T-helper 2 cell treated with Interferon-gamma antibody and Interleukin-4, amounts not matched to agents 5 μg/mL and 100 μg/mL, for 36 hours (primary cell): Measurements from ENCODE around the gene SNAP47.

ENCODE experiments used
- DNase-seq: peaks from one replicate; pipeline ENCODE4 v3.0.0; 2021; ENCODE audit warnings: low spot score
- H3K27ac Mint-ChIP-seq: one replicate; pipeline ENCODE4 v1.8.0; 2021; ENCODE audit warnings: mild to moderate bottlenecking, mixed read lengths
- H3K27me3 Mint-ChIP-seq: one replicate; pipeline ENCODE4 v1.8.0; 2021; ENCODE audit warnings: low read depth, mixed read lengths
- H3K36me3 Mint-ChIP-seq: one replicate; pipeline ENCODE4 v1.8.0; 2021; ENCODE audit warnings: low read depth, mixed read lengths
- H3K4me1 Mint-ChIP-seq: one replicate; pipeline ENCODE4 v1.8.0; 2021; ENCODE audit warnings: low read depth, mixed read lengths
- H3K4me3 Mint-ChIP-seq: one replicate; pipeline ENCODE4 v1.8.0; 2022; ENCODE audit warnings: mild to moderate bottlenecking, moderate library complexity, mixed read lengths
- H3K9me3 Mint-ChIP-seq: one replicate; pipeline ENCODE4 v1.8.0; 2021; ENCODE audit warnings: mixed read lengths

Gene SNAP47

DNA sequence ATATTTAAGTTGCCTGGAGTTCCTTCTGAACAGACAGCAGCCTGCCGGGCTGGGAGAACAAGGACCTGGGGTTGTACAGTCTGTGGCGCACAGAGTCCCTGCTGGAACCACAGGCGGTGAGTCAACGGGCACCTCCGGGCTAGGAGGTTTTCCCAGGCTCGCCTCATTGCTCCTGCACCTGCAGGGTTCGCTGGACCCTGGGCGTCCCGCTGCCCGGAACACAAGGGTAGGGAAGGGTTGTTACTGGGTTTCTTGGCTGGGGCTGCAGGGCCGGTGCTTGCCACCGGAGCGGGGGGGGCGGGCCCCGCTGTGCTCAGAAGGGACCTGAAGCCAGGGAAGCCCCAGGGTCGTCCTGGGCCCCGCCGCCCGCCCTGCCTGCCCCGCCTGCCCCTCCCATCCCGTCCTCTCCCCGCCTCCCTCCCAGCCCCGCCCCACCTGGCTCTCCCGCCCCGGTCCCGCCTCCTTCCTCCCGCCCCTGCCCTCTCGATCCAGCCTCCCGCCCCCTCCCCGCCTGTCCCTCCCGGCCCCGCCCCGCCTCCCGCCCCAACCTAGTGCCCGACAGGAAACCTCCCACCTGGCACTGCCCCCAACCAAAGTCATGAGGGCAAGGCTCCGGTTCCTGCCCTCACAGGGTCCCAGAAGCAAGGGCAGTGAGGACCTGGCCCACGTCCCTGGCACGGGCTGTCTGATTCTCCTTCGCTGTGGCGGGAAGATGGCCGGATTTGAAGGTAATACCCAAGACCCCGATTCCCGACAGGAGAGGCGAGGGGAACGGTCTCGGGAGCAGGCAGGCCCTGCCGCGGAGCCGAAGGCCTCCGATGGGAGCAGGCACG is 7.0 kb upstream of the SNAP47 start:
- peak overlapping the region; percentile 52 for H3K27ac Mint-ChIP-seq
- H3K9me3 Mint-ChIP-seq, result peaks cover 19% of the 10 kb centered on the region
- H3K4me1 Mint-ChIP-seq, result peaks cover 4% of the 10 kb centered on the region
- peaks cover 2% of the 10 kb centered on the region for H3K36me3 Mint-ChIP-seq
- no peak for DNase-seq
- peak overlapping the region; percentile 82 for H3K4me3 Mint-ChIP-seq
- peaks cover 2% of the 10 kb centered on the region for H3K27me3 Mint-ChIP-seq

DNA sequence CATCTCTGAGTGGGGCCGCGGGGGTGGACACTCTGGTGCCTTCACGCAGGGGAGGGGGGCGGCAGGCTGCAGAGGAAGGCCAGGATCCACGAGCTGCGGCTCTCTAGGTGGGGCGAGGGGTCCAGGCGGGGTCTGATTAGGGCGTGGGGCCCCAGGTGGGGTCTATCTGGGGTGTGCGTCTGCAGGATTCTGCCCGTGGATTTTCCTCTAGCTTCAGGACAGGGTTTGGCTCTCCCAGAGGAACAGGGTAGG is 6.4 kb upstream of the SNAP47 start:
- no peak for DNase-seq
- peaks cover 14% of the 10 kb centered on the region for H3K9me3 Mint-ChIP-seq
- peak overlapping the region; percentile 7 for H3K27ac Mint-ChIP-seq
- peaks cover 2% of the 10 kb centered on the region for H3K27me3 Mint-ChIP-seq
- peaks cover 3% of the 10 kb centered on the region for H3K4me1 Mint-ChIP-seq
- peaks cover under 1% of the 10 kb centered on the region for H3K36me3 Mint-ChIP-seq
- peak overlapping the region; percentile 82 for H3K4me3 Mint-ChIP-seq

GRCh38 chr1:227729144-227729880 is 5.9 kb upstream of the SNAP47 start:
- peaks cover 6% of the 10 kb centered on the region for H3K4me1 Mint-ChIP-seq
- peak overlapping the region; percentile 7 for H3K27ac Mint-ChIP-seq
- DNase-seq, result no peak
- H3K4me3 Mint-ChIP-seq, result peak overlapping the region; percentile 82
- peaks cover 9% of the 10 kb centered on the region for H3K9me3 Mint-ChIP-seq
- H3K36me3 Mint-ChIP-seq, result no peaks in the 10 kb centered on the region
- peaks cover 2% of the 10 kb centered on the region for H3K27me3 Mint-ChIP-seq

DNA sequence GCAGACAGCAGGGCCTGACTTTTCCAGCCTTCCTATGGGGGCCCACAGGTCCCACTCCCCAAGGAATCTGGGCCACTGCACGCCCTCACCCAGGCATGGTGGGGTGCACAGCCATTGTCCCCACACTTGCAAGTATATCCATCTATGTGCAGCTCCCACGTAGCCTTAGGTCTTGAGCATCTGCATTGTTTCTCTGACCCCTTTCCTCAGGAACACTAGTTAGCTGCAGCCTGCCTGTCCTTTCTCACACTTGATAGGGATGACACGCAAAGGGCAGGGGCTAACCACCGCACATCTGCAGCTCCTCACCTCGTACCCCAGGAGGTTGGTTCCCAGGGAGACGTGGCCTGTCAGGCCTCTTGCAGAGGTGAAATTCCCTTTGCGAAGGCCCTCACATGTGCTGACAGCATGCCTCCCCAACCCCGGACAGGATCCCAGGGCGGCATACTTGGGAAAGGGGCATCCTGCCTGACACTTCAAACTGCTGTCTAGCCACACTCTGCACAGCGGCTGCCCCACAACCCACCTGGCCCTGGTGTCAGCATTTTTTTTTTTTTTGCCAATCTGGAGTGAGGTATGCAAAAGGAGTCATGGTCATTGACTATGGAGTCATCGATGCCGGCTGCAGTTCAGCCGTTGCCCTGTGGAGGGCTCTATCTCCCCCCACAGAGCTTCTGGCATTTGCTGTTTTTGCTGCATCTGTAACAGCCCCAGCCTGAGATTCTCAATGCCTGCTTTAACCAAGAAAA is 5.2 kb upstream of the SNAP47 start:
- no peaks in the 10 kb centered on the region for H3K36me3 Mint-ChIP-seq
- H3K27ac Mint-ChIP-seq, result peak overlapping the region; percentile 27
- DNase-seq, result no peak
- H3K4me3 Mint-ChIP-seq, result peak overlapping the region; percentile 51
- H3K9me3 Mint-ChIP-seq, result peaks cover 3% of the 10 kb centered on the region
- peaks cover 8% of the 10 kb centered on the region for H3K4me1 Mint-ChIP-seq
- H3K27me3 Mint-ChIP-seq, result peaks cover 2% of the 10 kb centered on the region

DNA sequence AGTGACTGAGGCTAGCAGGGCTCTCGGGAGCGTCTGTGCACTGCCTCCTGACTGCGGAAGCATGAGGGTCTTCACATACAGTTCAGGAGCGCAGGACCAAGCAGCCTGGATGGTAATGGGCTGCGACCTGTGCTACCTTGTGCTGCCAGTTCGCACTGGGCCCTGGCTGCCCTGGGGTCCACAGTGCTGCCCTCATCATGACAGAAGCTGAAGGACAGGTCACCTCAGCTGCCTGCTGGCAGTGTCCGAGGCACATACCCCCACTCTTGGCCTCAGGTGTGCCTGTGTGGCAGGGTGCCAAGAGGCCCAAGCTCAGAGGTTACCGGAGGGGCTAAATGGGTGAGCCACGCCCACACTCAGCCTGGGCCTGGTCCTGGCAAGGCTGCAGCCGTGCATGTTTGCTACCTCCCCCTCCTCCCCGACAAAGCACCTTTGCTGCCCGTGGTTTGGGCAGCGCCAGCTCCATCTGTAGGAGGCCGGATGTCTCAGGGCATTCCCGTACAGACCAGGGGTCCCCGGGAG is 4.5 kb upstream of the SNAP47 start:
- no peaks in the 10 kb centered on the region for H3K36me3 Mint-ChIP-seq
- peaks cover 8% of the 10 kb centered on the region for H3K4me1 Mint-ChIP-seq
- DNase-seq, result no peak
- H3K9me3 Mint-ChIP-seq, result no peaks in the 10 kb centered on the region
- H3K4me3 Mint-ChIP-seq, result no peak overlapping the region
- peaks cover 2% of the 10 kb centered on the region for H3K27me3 Mint-ChIP-seq
- H3K27ac Mint-ChIP-seq, result peak overlapping the region; percentile 27

GRCh38 chr1:227731241-227731677 is 4.0 kb upstream of the SNAP47 start:
- Mint-ChIP-seq H3K4me3 (no peak overlapping the region), H3K36me3 (no peaks in the 10 kb centered on the region), H3K4me1 (peaks cover 13% of the 10 kb centered on the region), H3K9me3 (no peaks in the 10 kb centered on the region), H3K27me3 (peaks cover 2% of the 10 kb centered on the region), H3K27ac (no peak overlapping the region)
- DNase-seq, result no peak

DNA sequence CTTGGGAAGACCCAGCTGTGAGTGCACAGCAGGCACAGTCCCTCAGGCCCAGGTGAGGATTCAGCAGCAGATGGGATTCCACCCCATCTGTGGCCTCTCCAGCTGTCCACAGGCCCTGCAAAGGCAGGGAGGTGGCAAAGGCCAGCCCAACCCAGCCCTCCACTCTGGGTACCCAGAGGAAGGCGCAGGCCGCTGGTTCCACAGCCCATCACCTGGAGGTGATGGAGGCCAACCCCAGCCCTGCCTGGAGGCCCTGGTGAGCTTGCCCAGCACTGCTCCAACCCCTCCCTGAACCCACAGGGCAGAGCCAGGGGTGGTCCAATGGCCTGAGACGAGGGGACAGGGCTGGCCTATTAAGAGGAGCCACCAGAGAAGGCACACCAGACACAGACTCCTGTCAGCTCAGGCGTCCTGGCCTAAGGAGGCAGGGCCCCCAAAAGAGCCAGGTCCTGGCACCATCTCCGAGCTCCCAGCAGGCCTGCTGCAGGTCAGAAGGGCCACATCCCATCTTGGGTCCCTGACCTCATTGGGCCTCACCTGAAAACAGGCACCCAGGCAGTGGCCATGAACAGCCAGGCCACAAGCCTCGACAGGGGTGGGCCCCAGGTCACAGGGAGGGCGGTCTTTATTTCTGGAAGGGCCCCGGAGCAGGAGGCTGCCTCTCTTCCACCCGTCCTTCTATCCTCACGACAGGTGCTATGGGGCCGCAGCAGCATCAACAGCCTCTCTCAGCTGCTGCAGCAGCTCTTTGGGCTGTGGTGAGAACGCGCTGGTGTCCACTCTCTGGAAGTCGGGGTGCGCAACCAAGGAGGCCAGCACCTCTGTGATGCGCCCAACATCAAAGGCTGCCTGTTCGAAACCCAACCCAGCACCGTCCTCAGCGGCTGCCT is 3.3 kb upstream of the SNAP47 start:
- H3K27me3 Mint-ChIP-seq, result peaks cover 1% of the 10 kb centered on the region
- H3K27ac Mint-ChIP-seq, result no peak overlapping the region
- H3K9me3 Mint-ChIP-seq, result no peaks in the 10 kb centered on the region
- H3K4me3 Mint-ChIP-seq, result no peak overlapping the region
- DNase-seq, result no peak
- peaks cover 19% of the 10 kb centered on the region for H3K4me1 Mint-ChIP-seq
- H3K36me3 Mint-ChIP-seq, result no peaks in the 10 kb centered on the region

GRCh38 chr1:227732586-227733308 is 2.5 kb upstream of the SNAP47 start:
- no peaks in the 10 kb centered on the region for H3K36me3 Mint-ChIP-seq
- H3K4me1 Mint-ChIP-seq, result peaks cover 20% of the 10 kb centered on the region
- no peaks in the 10 kb centered on the region for H3K9me3 Mint-ChIP-seq
- peak overlapping the region; percentile 51 for H3K4me3 Mint-ChIP-seq
- no peak overlapping the region for H3K27ac Mint-ChIP-seq
- DNase-seq, result no peak
- no peaks in the 10 kb centered on the region for H3K27me3 Mint-ChIP-seq

- H3K4me1 Mint-ChIP-seq, result peaks cover 17% of the 10 kb centered on the region
- DNase-seq, result no peak
- no peaks in the 10 kb centered on the region for H3K36me3 Mint-ChIP-seq
- H3K27ac Mint-ChIP-seq, result no peak overlapping the region
- H3K27me3 Mint-ChIP-seq, result no peaks in the 10 kb centered on the region
- no peaks in the 10 kb centered on the region for H3K9me3 Mint-ChIP-seq
- H3K4me3 Mint-ChIP-seq, result peak overlapping the region; percentile 94
Observed at GRCh38 chr1:227733309-227733705, 1.9 kb upstream of the SNAP47 start.

- Mint-ChIP-seq H3K4me1 (peaks cover 17% of the 10 kb centered on the region), H3K27me3 (no peaks in the 10 kb centered on the region), H3K27ac (peak overlapping the region; percentile 84), H3K36me3 (no peaks in the 10 kb centered on the region), H3K9me3 (no peaks in the 10 kb centered on the region), H3K4me3 (peak overlapping the region; percentile 94)
- no peak for DNase-seq
Observed at GRCh38 chr1:227733751-227734545, 1.3 kb upstream of the SNAP47 start.

DNA sequence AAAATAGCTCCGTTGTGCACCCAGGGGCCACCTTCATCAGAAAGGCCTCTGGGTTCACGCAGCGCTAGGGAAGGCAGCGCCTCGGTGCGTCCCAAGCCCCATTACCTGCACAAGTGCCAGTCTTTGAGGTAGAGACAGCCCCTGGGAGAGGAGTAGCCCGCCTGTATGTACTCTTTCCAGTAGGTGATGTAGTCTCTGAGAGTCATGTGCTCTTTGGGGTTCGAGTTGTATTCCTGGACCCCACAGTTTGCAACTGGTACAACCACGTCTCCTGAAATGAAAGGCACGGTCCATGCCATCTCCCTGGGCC is 734 bp upstream of the SNAP47 start:
- H3K4me1 Mint-ChIP-seq, result peaks cover 17% of the 10 kb centered on the region
- no peak for DNase-seq
- peak overlapping the region; percentile 94 for H3K4me3 Mint-ChIP-seq

DNA sequence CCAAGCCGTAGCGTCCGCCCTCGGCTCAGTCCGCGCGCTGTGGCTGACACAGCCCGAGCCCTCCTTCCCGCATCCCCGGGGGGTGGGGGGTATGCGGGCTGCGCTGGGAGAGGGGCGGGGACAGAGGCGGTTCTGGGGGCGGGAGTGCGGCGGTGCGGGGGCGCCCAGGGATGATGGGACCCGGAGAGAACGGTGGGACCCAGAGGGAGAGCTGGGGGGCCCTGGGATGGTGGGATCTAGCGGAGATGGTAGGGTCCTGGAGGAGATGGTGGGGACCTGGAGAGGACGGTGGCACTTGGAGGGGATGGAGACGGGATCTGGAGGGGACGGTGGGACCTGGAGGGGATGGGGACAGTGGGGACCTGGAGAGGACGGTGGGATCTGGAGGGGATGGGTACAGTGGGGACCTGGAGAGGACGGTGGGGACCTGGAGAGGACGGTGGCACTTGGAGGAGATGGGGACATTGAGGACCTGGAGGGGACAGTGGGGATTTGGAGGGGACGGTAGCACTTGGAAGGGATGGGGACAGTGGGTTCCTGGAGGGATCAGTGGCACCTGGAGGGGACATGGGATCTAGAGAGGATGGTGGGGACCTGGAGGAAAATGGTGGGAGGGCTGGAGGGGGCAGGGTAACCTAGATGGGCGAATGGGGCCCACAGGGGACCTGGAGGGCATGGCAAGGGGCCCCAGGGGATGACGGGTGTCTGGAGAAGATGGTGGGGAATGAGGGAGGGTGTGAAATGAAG is 477 bp downstream of the SNAP47 start:
- Mint-ChIP-seq H3K4me3 (peak overlapping the region; percentile 94), H3K4me1 (peaks cover 17% of the 10 kb centered on the region)
- no peak for DNase-seq

More for the DNA sequence above, 734 bp upstream of the SNAP47 start:
- H3K9me3 Mint-ChIP-seq, result no peaks in the 10 kb centered on the region
- H3K36me3 Mint-ChIP-seq, result no peaks in the 10 kb centered on the region
- H3K27me3 Mint-ChIP-seq, result no peaks in the 10 kb centered on the region
- H3K27ac Mint-ChIP-seq, result peak overlapping the region; percentile 84

More for the DNA sequence above, 477 bp downstream of the SNAP47 start:
- no peaks in the 10 kb centered on the region for H3K9me3 Mint-ChIP-seq
- no peaks in the 10 kb centered on the region for H3K27me3 Mint-ChIP-seq
- peak overlapping the region; percentile 91 for H3K27ac Mint-ChIP-seq
- no peaks in the 10 kb centered on the region for H3K36me3 Mint-ChIP-seq
